Measurements from ENCODE around the gene RAP1GAP2.
"Not testable (repeated sequence)": the region's sequence is repeated elsewhere in the genome, so short reads cannot be mapped to it uniquely, and the experiment has no call there.

Gene RAP1GAP2

DNA sequence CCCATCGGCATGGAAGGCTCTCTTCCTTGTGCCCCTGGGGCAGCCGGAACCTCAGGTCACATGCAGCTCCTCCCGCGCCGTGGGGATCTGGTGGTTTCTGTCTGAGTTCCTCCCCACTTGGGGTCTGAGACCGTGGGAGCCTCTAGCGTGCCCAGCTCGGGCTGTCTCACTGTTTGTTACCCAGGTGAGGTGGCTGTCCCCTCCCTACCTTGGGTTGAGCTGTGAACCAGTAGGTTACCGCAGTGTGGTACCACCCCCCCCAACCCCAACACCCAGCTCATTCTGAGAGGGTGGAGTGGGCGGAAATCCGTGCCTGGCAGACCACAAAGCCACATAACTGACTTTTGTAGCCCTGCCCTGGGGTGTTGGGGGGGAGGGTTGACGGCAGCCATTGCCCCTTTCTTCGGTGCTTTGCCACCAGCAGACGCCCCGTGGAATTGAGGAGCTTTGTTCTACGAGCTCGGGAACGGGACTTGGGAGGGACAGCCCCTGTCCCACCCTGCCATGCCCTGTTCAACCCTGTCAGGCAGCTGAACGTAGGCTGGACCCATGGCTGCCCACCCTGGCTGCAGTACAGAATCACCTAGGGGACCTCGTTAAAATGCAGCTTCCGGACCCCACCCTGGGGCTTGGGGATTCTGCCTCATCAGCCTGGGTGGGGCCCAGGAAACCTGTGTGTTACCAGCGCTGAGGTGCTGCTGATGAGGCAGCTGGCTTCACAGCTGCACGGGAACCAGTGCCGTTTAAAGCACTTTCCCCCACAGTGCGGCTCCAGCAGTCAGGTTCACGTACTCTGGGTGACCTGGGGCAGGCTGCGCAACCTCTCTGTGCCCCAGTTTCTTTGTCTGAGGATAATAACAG, 18.5 kb downstream of the RAP1GAP2 start:
- Histone ChIP-seq H4K20me1 (ENCODE audit: insufficient read depth, low read length) (peaks cover 17% of the 10 kb centered on the region), H3K4me2 (ENCODE audit: insufficient read depth, low read length) (peak overlapping the region; percentile 69), H3K9me3 (ENCODE audit: insufficient read depth, low read length, severe bottlenecking) (no peaks in the 10 kb centered on the region), H2AFZ (ENCODE audit: low read depth, low read length) (peak overlapping the region; percentile 9), H3K4me3 (ENCODE audit: low read depth in 1 of 2, low read length in 2 of 2) (peak overlapping the region in 1 of 2 experiments; percentile 47; a peak in 2 of 4 replicates), H3K4me1 (ENCODE audit: insufficient read depth, low read length) (peaks cover 22% of the 10 kb centered on the region), H3K27me3 (ENCODE audit: insufficient read depth, low read length, poor library complexity) (peaks cover 2% of the 10 kb centered on the region), H3K36me3 (ENCODE audit: insufficient read depth, low read length) (no peaks in the 10 kb centered on the region), H3K9ac (ENCODE audit: low read depth, low read length) (no peak overlapping the region), H3K27ac (ENCODE audit: low read length) (peak overlapping the region; percentile 53; the same call in 1 of the 2 replicates), H3K79me2 (ENCODE audit: insufficient read depth, low read length) (no peaks in the 10 kb centered on the region)
- ATAC-seq (ENCODE audit: insufficient read depth, low read depth) (peak; percentile 89), DNase-seq (peak; percentile 93)
- no peak for TF ChIP-seq EZH2 (IDR thresholded peaks at IDR 0.05; ENCODE audit: borderline replicate concordance, low read depth, low read length, severe bottlenecking)
- TF ChIP-seq, protein P1, sequence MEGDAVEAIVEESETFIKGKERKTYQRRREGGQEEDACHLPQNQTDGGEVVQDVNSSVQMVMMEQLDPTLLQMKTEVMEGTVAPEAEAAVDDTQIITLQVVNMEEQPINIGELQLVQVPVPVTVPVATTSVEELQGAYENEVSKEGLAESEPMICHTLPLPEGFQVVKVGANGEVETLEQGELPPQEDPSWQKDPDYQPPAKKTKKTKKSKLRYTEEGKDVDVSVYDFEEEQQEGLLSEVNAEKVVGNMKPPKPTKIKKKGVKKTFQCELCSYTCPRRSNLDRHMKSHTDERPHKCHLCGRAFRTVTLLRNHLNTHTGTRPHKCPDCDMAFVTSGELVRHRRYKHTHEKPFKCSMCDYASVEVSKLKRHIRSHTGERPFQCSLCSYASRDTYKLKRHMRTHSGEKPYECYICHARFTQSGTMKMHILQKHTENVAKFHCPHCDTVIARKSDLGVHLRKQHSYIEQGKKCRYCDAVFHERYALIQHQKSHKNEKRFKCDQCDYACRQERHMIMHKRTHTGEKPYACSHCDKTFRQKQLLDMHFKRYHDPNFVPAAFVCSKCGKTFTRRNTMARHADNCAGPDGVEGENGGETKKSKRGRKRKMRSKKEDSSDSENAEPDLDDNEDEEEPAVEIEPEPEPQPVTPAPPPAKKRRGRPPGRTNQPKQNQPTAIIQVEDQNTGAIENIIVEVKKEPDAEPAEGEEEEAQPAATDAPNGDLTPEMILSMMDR (IDR thresholded peaks at IDR 0.05; ENCODE audit: borderline replicate concordance, extremely low read depth, low read length, poor library complexity, severe bottlenecking) = no peak

DNA sequence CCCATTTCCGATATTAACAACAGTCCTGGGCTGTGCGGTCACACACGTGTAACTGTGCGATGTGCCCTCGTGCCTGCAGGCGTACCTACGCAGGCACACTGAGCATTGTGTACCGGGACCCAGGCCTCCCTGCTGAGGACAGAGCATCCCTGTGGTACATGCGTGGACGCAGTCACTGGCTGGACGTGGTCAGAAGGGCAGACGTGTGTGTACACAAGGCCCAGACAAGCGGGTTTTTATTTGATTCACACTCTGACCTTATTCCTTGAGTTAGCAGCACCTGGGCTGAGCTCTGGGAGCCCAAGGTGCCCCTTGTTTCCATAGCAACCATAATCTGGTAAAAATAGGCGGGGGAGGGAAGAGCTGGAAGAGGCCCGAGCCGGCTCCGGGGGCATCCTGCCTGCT, 19.5 kb downstream of the RAP1GAP2 start:
- no peak for DNase-seq
- H3K4me2 ChIP-seq (ENCODE audit: insufficient read depth, low read length) = peak overlapping the region; percentile 3; the same call in 1 of the 2 replicates
- H3K4me1 ChIP-seq (ENCODE audit: insufficient read depth, low read length) = peaks cover 22% of the 10 kb centered on the region
- no peak overlapping the region for H2AFZ ChIP-seq (ENCODE audit: low read depth, low read length)
- no peak overlapping the region for H3K9ac ChIP-seq (ENCODE audit: low read depth, low read length)
- H3K27ac ChIP-seq (ENCODE audit: low read length) = no peak overlapping the region
- H4K20me1 ChIP-seq (ENCODE audit: insufficient read depth, low read length) = peaks cover 17% of the 10 kb centered on the region
- no peak for TF ChIP-seq EZH2 (IDR thresholded peaks at IDR 0.05; ENCODE audit: borderline replicate concordance, low read depth, low read length, severe bottlenecking)
- TF ChIP-seq, protein P1 (IDR thresholded peaks at IDR 0.05; ENCODE audit: borderline replicate concordance, extremely low read depth, low read length, poor library complexity, severe bottlenecking) = no peak
- H3K4me3 ChIP-seq (ENCODE audit: low read depth in 1 of 2, low read length in 2 of 2) = no peak overlapping the region
- H3K27me3 ChIP-seq (ENCODE audit: insufficient read depth, low read length, poor library complexity) = peaks cover 2% of the 10 kb centered on the region
- H3K79me2 ChIP-seq (ENCODE audit: insufficient read depth, low read length) = no peaks in the 10 kb centered on the region
- ATAC-seq (ENCODE audit: insufficient read depth, low read depth) = no peak
- no peaks in the 10 kb centered on the region for H3K36me3 ChIP-seq (ENCODE audit: insufficient read depth, low read length)
- no peaks in the 10 kb centered on the region for H3K9me3 ChIP-seq (ENCODE audit: insufficient read depth, low read length, severe bottlenecking)

DNA sequence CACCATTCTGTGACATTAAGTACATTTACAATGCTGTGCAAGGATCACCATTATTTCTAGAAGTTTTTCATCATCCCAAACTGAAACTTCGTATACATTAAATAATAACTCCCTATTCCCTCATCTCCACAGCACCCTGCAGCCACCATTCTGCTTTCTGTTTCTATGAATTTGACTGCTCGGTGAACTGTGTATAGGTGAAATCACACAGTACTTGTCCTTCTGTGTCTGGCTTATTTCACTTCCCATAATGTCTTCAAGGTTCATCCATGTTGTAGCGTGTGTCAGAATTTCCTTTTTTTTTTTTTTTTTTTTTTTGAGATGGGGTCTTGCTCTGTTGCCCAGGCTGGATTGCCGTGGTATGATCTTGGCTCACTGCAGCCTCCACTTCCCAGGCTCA, 20.4 kb downstream of the RAP1GAP2 start:
- no peaks in the 10 kb centered on the region for H3K27me3 ChIP-seq (ENCODE audit: insufficient read depth, low read length, poor library complexity)
- no peaks in the 10 kb centered on the region for H3K79me2 ChIP-seq (ENCODE audit: insufficient read depth, low read length)
- no peak overlapping the region for H3K4me2 ChIP-seq (ENCODE audit: insufficient read depth, low read length)
- H3K27ac ChIP-seq (ENCODE audit: low read length) = no peak overlapping the region
- H3K4me3 ChIP-seq (ENCODE audit: low read depth in 1 of 2, low read length in 2 of 2) = no peak overlapping the region
- TF ChIP-seq, protein P1 (IDR thresholded peaks at IDR 0.05; ENCODE audit: borderline replicate concordance, extremely low read depth, low read length, poor library complexity, severe bottlenecking) = no peak
- no peak for TF ChIP-seq EZH2 (IDR thresholded peaks at IDR 0.05; ENCODE audit: borderline replicate concordance, low read depth, low read length, severe bottlenecking)
- peaks cover 22% of the 10 kb centered on the region for H3K4me1 ChIP-seq (ENCODE audit: insufficient read depth, low read length)
- no peak overlapping the region for H2AFZ ChIP-seq (ENCODE audit: low read depth, low read length)
- no peak for ATAC-seq (ENCODE audit: insufficient read depth, low read depth)
- H3K9me3 ChIP-seq (ENCODE audit: insufficient read depth, low read length, severe bottlenecking) = no peaks in the 10 kb centered on the region
- H3K36me3 ChIP-seq (ENCODE audit: insufficient read depth, low read length) = no peaks in the 10 kb centered on the region
- DNase-seq = no peak
- peaks cover 17% of the 10 kb centered on the region for H4K20me1 ChIP-seq (ENCODE audit: insufficient read depth, low read length)
- no peak overlapping the region for H3K9ac ChIP-seq (ENCODE audit: low read depth, low read length)

DNA sequence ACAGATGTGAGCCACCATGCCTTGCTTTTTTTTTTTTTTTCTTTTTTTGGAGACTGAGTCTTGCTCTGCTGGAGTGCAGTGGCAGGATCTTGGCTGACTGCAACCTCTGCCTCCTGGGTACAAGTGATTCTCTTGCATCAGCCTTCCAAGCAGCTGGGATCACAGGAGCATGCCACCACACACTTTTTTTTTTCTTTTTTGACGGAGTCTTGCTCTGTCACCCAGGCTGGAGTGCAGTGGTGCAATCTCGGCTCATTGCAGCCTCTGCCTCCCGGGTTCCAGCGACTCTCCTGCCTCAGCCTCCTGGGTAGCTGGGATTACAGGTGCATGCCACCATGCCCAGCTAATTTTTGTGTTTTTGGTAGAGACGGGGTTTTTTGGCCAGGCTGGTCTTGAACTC, 23.1 kb downstream of the RAP1GAP2 start:
- not testable (repeated sequence) for H2AFZ ChIP-seq (ENCODE audit: low read depth, low read length); H3K36me3 ChIP-seq (ENCODE audit: insufficient read depth, low read length); H3K79me2 ChIP-seq (ENCODE audit: insufficient read depth, low read length); H3K27me3 ChIP-seq (ENCODE audit: insufficient read depth, low read length, poor library complexity); H3K9me3 ChIP-seq (ENCODE audit: insufficient read depth, low read length, severe bottlenecking); H3K9ac ChIP-seq (ENCODE audit: low read depth, low read length); H3K4me3 ChIP-seq (ENCODE audit: low read depth in 1 of 2, low read length in 2 of 2); DNase-seq; H3K4me2 ChIP-seq (ENCODE audit: insufficient read depth, low read length); ATAC-seq (ENCODE audit: insufficient read depth, low read depth); H3K27ac ChIP-seq (ENCODE audit: low read length)
- H4K20me1 ChIP-seq (ENCODE audit: insufficient read depth, low read length) = peaks cover 12% of the 10 kb centered on the region
- H3K4me1 ChIP-seq (ENCODE audit: insufficient read depth, low read length) = peaks cover 18% of the 10 kb centered on the region

All from DND-41 (cell line).